ENCODE measurements around the gene AVL9.

AVL9 gene

GRCh38 chr7:32511791-32512190, 16.5 kb downstream of the AVL9 start:
- no peak for TF ChIP-seq CTCF (conservative IDR thresholded peaks at IDR 0.05; ENCODE audit: low read depth, low read length)
- no peak for DNase-seq (ENCODE audit: low read depth)
- H3K4me3 ChIP-seq (ENCODE audit: low read length): no peak overlapping the region

GRCh38 chr7:32513210-32513609, 17.9 kb downstream of the AVL9 start:
- TF ChIP-seq CTCF (conservative IDR thresholded peaks at IDR 0.05; ENCODE audit: low read depth, low read length): no peak
- H3K4me3 ChIP-seq (ENCODE audit: low read length): no peak overlapping the region
- no peak for DNase-seq (ENCODE audit: low read depth)

- no peak for TF ChIP-seq CTCF (conservative IDR thresholded peaks at IDR 0.05; ENCODE audit: low read depth, low read length)
- H3K4me3 ChIP-seq (ENCODE audit: low read length): no peak overlapping the region
- DNase-seq (ENCODE audit: low read depth): no peak
Observed at GRCh38 chr7:32515890-32516550, 20.7 kb downstream of the AVL9 start.

GRCh38 chr7:32516551-32517100, 21.3 kb downstream of the AVL9 start:
- no peak for TF ChIP-seq CTCF (conservative IDR thresholded peaks at IDR 0.05; ENCODE audit: low read depth, low read length)
- no peak for DNase-seq (ENCODE audit: low read depth)
- H3K4me3 ChIP-seq (ENCODE audit: low read length): no peak overlapping the region

GRCh38 chr7:32518534-32519140, 23.3 kb downstream of the AVL9 start:
- no peak for TF ChIP-seq CTCF (conservative IDR thresholded peaks at IDR 0.05; ENCODE audit: low read depth, low read length)
- H3K4me3 ChIP-seq (ENCODE audit: low read length): no peak overlapping the region
- no peak for DNase-seq (ENCODE audit: low read depth)

- TF ChIP-seq CTCF (conservative IDR thresholded peaks at IDR 0.05; ENCODE audit: low read depth, low read length): no peak
- H3K4me3 ChIP-seq (ENCODE audit: low read length): no peak overlapping the region
- DNase-seq (ENCODE audit: low read depth): no peak
Observed at GRCh38 chr7:32519763-32520162, 24.5 kb downstream of the AVL9 start.

Measured in retinal pigment epithelial cell (primary cell).